ENCODE data around the gene GNPDA1.
"Not testable (repeated sequence)": the region's sequence is repeated elsewhere in the genome, so short reads cannot be mapped to it uniquely, and the experiment has no call there.

GNPDA1 gene

DNA sequence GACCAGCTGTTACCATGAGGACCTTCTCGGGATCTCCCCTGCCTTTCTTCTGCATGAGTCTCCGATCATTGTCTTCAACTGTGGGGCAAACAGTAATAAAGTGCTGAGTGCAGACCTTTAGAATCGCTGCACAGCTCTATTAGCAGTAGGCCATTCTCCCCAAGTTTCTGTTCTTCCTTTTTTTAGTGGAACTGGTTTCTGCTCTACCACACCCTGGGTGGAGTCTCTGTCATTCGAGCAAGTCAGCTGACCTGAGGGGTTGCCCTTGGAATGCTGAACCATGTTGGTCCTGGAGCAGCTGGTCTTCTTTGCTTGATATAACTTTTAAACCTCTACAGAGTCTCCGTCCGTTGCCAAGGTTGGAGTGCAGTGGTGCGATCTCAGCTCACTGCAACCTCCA is 33.4 kb upstream of the GNPDA1 start:
- H3K9ac ChIP-seq (ENCODE audit: low read length): no peak overlapping the region
- no peak for DNase-seq
- no peak overlapping the region for H2BK15ac ChIP-seq (ENCODE audit: low read depth, poor library complexity, severe bottlenecking)
- no peak overlapping the region for H2AFZ ChIP-seq (ENCODE audit: low read depth, low read length)
- H2BK12ac ChIP-seq (ENCODE audit: low read length in 2 of 2): no peak overlapping the region
- no peak overlapping the region for H3K23ac ChIP-seq (ENCODE audit: low read length in 2 of 2)
- H3K4me3 ChIP-seq (ENCODE audit: insufficient read depth in 1 of 2, low read depth in 1 of 2, low read length in 2 of 2): no peak overlapping the region
- no peak overlapping the region for H4K8ac ChIP-seq (ENCODE audit: low read length)
- H3K9me3 ChIP-seq (ENCODE audit: control insufficient read depth, low read length): no peaks in the 10 kb centered on the region
- no peak overlapping the region for H3K18ac ChIP-seq (ENCODE audit: low read depth in 1 of 2, low read length in 2 of 2)
- H3K27me3 ChIP-seq (ENCODE audit: control insufficient read depth in 1 of 2, insufficient read depth in 1 of 2, low read length in 2 of 2): peaks cover 0 to 7% of the 10 kb centered on the region in 2 experiments
- WGBS: 88% methylated on average over 7 of the region's 7 CpGs
- no peaks in the 10 kb centered on the region for H3K36me3 ChIP-seq (ENCODE audit: control insufficient read depth in 1 of 2, insufficient read depth in 2 of 2, low read depth in 1 of 2, low read length in 2 of 2)
- no peaks in the 10 kb centered on the region for H3K79me1 ChIP-seq (replicated peaks; ENCODE audit: low read length, poor library complexity, severe bottlenecking)
- H4K91ac ChIP-seq (ENCODE audit: low read length): no peak overlapping the region
- H3K14ac ChIP-seq (ENCODE audit: low read length in 2 of 2): no peak overlapping the region
- no peak overlapping the region for H2AK5ac ChIP-seq (ENCODE audit: low read length, severe bottlenecking)
- H2BK120ac ChIP-seq (ENCODE audit: low read depth, low read length): no peak overlapping the region
- no peaks in the 10 kb centered on the region for H3K4me1 ChIP-seq (ENCODE audit: control insufficient read depth, insufficient read depth, low read depth, low read length)
- H3K27ac ChIP-seq (ENCODE audit: low read length, poor library complexity, severe bottlenecking): no peak overlapping the region
- no peak overlapping the region for H2BK5ac ChIP-seq (ENCODE audit: low read depth, low read length, poor library complexity, severe bottlenecking)
- no peak overlapping the region for H3K4me2 ChIP-seq (ENCODE audit: low read length, poor library complexity, severe bottlenecking)
- no peak overlapping the region for H3K4ac ChIP-seq (ENCODE audit: low read depth in 1 of 2, low read length in 2 of 2)

DNA sequence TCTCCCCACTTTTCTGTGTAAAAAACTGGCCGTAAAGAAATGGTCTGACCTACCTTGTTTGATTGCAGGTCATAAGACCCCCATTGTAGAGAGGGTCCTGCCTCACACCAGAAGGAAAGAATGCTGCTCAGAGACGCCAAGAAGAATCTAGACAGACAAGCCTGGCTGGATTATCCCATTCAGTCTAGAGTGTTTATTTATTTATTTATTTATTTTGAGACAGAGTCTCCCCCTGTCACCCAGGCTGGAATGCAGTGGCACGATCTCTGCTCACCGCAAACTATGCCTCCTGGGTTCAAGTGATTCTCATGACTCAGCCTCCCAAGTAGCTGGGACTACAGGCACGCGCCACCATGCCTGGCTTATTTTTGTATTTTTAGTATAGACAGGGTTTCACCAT is 28.1 kb upstream of the GNPDA1 start:
- H3K4ac ChIP-seq (ENCODE audit: low read depth in 1 of 2, low read length in 2 of 2); H3K9me3 ChIP-seq (ENCODE audit: control insufficient read depth, low read length); DNase-seq; H2BK5ac ChIP-seq (ENCODE audit: low read depth, low read length, poor library complexity, severe bottlenecking); H3K36me3 ChIP-seq (ENCODE audit: control insufficient read depth in 1 of 2, insufficient read depth in 2 of 2, low read depth in 1 of 2, low read length in 2 of 2); H3K4me2 ChIP-seq (ENCODE audit: low read length, poor library complexity, severe bottlenecking); H2BK15ac ChIP-seq (ENCODE audit: low read depth, poor library complexity, severe bottlenecking); H2BK12ac ChIP-seq (ENCODE audit: low read length in 2 of 2); H2AK5ac ChIP-seq (ENCODE audit: low read length, severe bottlenecking); H4K8ac ChIP-seq (ENCODE audit: low read length); H3K18ac ChIP-seq (ENCODE audit: low read depth in 1 of 2, low read length in 2 of 2); H2AFZ ChIP-seq (ENCODE audit: low read depth, low read length); H2BK120ac ChIP-seq (ENCODE audit: low read depth, low read length); H3K4me3 ChIP-seq (ENCODE audit: insufficient read depth in 1 of 2, low read depth in 1 of 2, low read length in 2 of 2); H3K14ac ChIP-seq (ENCODE audit: low read length in 2 of 2); H3K27ac ChIP-seq (ENCODE audit: low read length, poor library complexity, severe bottlenecking); H3K79me1 ChIP-seq (replicated peaks; ENCODE audit: low read length, poor library complexity, severe bottlenecking); H4K91ac ChIP-seq (ENCODE audit: low read length); H3K23ac ChIP-seq (ENCODE audit: low read length in 2 of 2); H3K4me1 ChIP-seq (ENCODE audit: control insufficient read depth, insufficient read depth, low read depth, low read length); H3K27me3 ChIP-seq (ENCODE audit: control insufficient read depth in 1 of 2, insufficient read depth in 1 of 2, low read length in 2 of 2); H3K9ac ChIP-seq (ENCODE audit: low read length): not testable (repeated sequence)
- WGBS: 89% methylated on average over 6 of the region's 6 CpGs

DNA sequence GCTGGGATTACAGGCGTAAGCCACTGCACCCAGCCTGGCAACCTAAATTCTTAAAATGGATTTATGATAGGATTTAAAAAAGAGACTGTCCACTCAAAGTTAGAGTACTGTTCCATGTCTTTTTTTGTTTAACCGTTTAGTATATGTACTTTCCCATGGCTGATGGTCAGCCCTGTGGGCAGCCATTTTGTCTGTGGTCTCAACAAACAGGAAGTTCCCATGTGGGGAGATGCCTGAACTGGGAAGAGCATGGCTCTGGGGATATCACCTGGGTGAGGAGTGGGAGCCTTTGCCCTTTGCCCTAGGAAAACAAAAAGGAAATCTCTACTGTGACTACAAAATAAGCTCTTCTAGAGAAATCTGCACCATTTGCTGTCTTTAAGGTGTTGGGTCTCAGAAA is 27.5 kb upstream of the GNPDA1 start:
- H4K91ac ChIP-seq (ENCODE audit: low read length): no peak overlapping the region
- H3K4me3 ChIP-seq (ENCODE audit: insufficient read depth in 1 of 2, low read depth in 1 of 2, low read length in 2 of 2): no peak overlapping the region
- H2BK120ac ChIP-seq (ENCODE audit: low read depth, low read length): no peak overlapping the region
- H3K14ac ChIP-seq (ENCODE audit: low read length in 2 of 2): no peak overlapping the region
- H3K27ac ChIP-seq (ENCODE audit: low read length, poor library complexity, severe bottlenecking): no peak overlapping the region
- H3K36me3 ChIP-seq (ENCODE audit: control insufficient read depth in 1 of 2, insufficient read depth in 2 of 2, low read depth in 1 of 2, low read length in 2 of 2): no peaks in the 10 kb centered on the region
- no peak overlapping the region for H3K4me2 ChIP-seq (ENCODE audit: low read length, poor library complexity, severe bottlenecking)
- H2BK12ac ChIP-seq (ENCODE audit: low read length in 2 of 2): no peak overlapping the region
- H3K79me1 ChIP-seq (replicated peaks; ENCODE audit: low read length, poor library complexity, severe bottlenecking): no peaks in the 10 kb centered on the region
- no peaks in the 10 kb centered on the region for H3K27me3 ChIP-seq (ENCODE audit: control insufficient read depth in 1 of 2, insufficient read depth in 1 of 2, low read length in 2 of 2)
- H4K8ac ChIP-seq (ENCODE audit: low read length): no peak overlapping the region
- no peaks in the 10 kb centered on the region for H3K9me3 ChIP-seq (ENCODE audit: control insufficient read depth, low read length)
- no peak overlapping the region for H3K23ac ChIP-seq (ENCODE audit: low read length in 2 of 2)
- no peak overlapping the region for H3K4ac ChIP-seq (ENCODE audit: low read depth in 1 of 2, low read length in 2 of 2)
- no peak overlapping the region for H2BK15ac ChIP-seq (ENCODE audit: low read depth, poor library complexity, severe bottlenecking)
- H2AK5ac ChIP-seq (ENCODE audit: low read length, severe bottlenecking): no peak overlapping the region
- no peak overlapping the region for H2AFZ ChIP-seq (ENCODE audit: low read depth, low read length)
- DNase-seq: no peak
- no peak overlapping the region for H2BK5ac ChIP-seq (ENCODE audit: low read depth, low read length, poor library complexity, severe bottlenecking)
- H3K18ac ChIP-seq (ENCODE audit: low read depth in 1 of 2, low read length in 2 of 2): no peak overlapping the region
- H3K4me1 ChIP-seq (ENCODE audit: control insufficient read depth, insufficient read depth, low read depth, low read length): no peaks in the 10 kb centered on the region
- H3K9ac ChIP-seq (ENCODE audit: low read length): no peak overlapping the region
- 95% methylated on average over 2 of the region's 2 CpGs for WGBS

DNA sequence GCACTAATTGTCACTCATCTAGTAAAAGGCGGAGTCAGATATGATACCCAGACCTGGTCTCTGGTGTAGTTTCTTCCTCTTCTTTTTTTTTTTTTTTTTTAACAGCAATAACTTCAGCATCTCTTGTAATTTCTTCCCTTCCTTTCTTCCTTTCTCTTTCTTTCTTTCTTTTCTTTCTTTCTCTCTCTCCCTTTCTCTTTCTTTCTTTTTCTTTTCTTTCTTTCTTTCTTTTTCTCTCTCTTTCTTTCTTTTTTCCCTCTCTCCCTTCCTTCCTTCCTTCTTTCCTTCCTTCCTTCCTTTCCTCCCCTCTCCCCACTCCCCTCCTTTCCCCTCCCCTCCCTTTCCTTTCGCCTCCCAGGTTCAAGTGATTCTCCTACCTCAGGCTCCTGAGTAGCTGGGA is 25.9 kb upstream of the GNPDA1 start:
- Histone ChIP-seq H3K4me3 (ENCODE audit: insufficient read depth in 1 of 2, low read depth in 1 of 2, low read length in 2 of 2) (no peak overlapping the region), H3K9me3 (ENCODE audit: control insufficient read depth, low read length) (no peaks in the 10 kb centered on the region), H3K4me2 (ENCODE audit: low read length, poor library complexity, severe bottlenecking) (no peak overlapping the region)

More for the DNA sequence above, 25.9 kb upstream of the GNPDA1 start:
- Histone ChIP-seq H2AK5ac (ENCODE audit: low read length, severe bottlenecking) (no peak overlapping the region), H3K4ac (ENCODE audit: low read depth in 1 of 2, low read length in 2 of 2) (no peak overlapping the region), H3K14ac (ENCODE audit: low read length in 2 of 2) (no peak overlapping the region), H2AFZ (ENCODE audit: low read depth, low read length) (no peak overlapping the region), H3K4me1 (ENCODE audit: control insufficient read depth, insufficient read depth, low read depth, low read length) (no peaks in the 10 kb centered on the region), H3K9ac (ENCODE audit: low read length) (no peak overlapping the region), H3K18ac (ENCODE audit: low read depth in 1 of 2, low read length in 2 of 2) (no peak overlapping the region), H2BK120ac (ENCODE audit: low read depth, low read length) (no peak overlapping the region), H2BK15ac (ENCODE audit: low read depth, poor library complexity, severe bottlenecking) (no peak overlapping the region), H3K27me3 (ENCODE audit: control insufficient read depth in 1 of 2, insufficient read depth in 1 of 2, low read length in 2 of 2) (no peaks in the 10 kb centered on the region), H3K23ac (ENCODE audit: low read length in 2 of 2) (no peak overlapping the region), H2BK5ac (ENCODE audit: low read depth, low read length, poor library complexity, severe bottlenecking) (no peak overlapping the region), H3K27ac (ENCODE audit: low read length, poor library complexity, severe bottlenecking) (no peak overlapping the region), H4K91ac (ENCODE audit: low read length) (no peak overlapping the region), H4K8ac (ENCODE audit: low read length) (no peak overlapping the region), H3K36me3 (ENCODE audit: control insufficient read depth in 1 of 2, insufficient read depth in 2 of 2, low read depth in 1 of 2, low read length in 2 of 2) (no peaks in the 10 kb centered on the region), H3K79me1 (replicated peaks; ENCODE audit: low read length, poor library complexity, severe bottlenecking) (no peaks in the 10 kb centered on the region), H2BK12ac (ENCODE audit: low read length in 2 of 2) (no peak overlapping the region)
- WGBS: 79% methylated on average over 1 of the region's 2 CpGs
- DNase-seq: no peak

Measured in mesenchymal stem cell (in vitro differentiated cells and primary cell).